WI38 (cell line): ENCODE results near the gene TRMT5.

Experiments used
- H3K4me3 ChIP-seq: 2 replicates; pipeline ENCODE4 v1.5.1; 2011; ENCODE audit warnings: low read depth, mild to moderate bottlenecking, control low read depth, low read length
- CTCF ChIP-seq: IDR thresholded peaks from 2 replicates; pipeline ENCODE4 v1.5.1; 2012; ENCODE audit warnings: low read depth, mild to moderate bottlenecking, control low read depth, low read length

The TRMT5 gene

GRCh38 chr14:60980811-60981632 lies at the start of gene TRMT5, which contains the start of gene SLC38A6:
TRMT5 (minus strand) TSS chr14:60981079; CDS start chr14:60980973, 106 bp downstream.
SLC38A6 (plus strand) TSS chr14:60981245; CDS start chr14:60981278, 33 bp downstream.
- peak within 1 kb of the TSS; percentile 81 for H3K4me3 ChIP-seq
- TF ChIP-seq CTCF = no peak

DNA sequence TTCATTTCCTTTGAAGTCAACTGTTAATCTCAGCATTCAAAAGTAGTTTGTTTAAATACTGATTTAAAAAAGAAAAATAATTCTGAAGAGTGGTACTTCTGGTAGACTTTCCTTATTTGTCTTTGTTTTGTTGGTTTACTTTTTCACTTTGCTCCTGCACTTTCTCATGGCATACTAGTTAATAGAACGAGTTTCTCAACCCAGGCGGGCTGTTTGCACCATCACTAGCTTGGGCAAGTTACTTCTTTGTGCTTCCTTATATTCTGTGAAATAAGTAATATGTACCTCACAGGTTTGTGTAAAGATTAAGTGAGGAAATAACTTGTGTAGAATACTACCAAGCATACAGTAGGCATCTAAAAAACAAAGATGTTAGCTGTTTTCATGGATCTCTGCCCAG lies 45.6 kb upstream of the TRMT5 start:
- no peak overlapping the region for H3K4me3 ChIP-seq
- no peak for TF ChIP-seq CTCF

DNA sequence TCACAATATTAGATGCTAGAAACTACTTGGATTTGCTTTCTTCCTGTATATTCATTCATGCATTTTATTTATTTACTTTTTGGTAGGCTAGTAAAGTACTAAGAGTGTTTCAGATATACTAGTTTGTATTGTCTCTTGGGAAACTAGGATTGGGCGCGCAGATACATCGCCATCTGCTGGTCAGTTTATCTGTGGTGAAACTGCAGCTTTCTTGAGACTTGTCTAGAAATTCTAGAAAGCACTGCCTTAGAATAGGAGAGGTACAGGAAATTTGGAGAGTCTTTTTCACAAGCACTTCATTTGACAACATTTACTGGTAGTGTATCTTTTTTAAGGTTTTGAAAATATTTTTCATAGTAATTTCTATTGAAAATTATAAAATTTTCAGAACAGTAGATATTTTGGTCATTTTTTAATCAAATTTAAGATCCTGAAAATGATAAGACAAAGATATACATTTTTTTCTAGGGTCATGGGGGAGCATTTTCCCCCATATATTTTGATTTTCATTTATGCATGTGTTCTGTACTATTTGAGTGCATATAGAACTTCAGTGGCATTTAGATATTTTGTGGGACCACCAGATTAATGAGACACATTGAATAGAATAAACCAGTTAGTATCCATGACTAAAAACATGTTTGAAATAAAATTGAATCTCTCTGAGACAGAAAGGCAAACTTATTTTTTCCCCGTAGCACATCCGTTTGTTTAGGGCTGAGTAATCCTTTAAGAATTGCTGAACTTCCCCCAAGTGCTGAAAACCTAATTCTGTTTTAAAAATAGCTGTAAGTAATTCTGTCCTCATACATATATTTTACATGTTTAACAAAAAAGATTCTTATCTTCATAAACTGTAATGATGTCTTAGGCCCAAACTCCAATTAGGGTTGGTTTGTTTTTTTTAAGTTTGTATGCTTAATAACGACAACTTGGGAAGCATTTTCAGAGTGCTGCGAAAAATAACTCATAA lies 44.7 kb upstream of the TRMT5 start:
- no peak overlapping the region for H3K4me3 ChIP-seq
- peak; percentile 53 for TF ChIP-seq CTCF

- no peak overlapping the region for H3K4me3 ChIP-seq
- TF ChIP-seq CTCF = no peak
Observed at GRCh38 chr14:61019537-61019936, 38.7 kb upstream of the TRMT5 start.

- H3K4me3 ChIP-seq = no peak overlapping the region
- no peak for TF ChIP-seq CTCF
Observed at GRCh38 chr14:61003571-61003970, 22.7 kb upstream of the TRMT5 start.

DNA sequence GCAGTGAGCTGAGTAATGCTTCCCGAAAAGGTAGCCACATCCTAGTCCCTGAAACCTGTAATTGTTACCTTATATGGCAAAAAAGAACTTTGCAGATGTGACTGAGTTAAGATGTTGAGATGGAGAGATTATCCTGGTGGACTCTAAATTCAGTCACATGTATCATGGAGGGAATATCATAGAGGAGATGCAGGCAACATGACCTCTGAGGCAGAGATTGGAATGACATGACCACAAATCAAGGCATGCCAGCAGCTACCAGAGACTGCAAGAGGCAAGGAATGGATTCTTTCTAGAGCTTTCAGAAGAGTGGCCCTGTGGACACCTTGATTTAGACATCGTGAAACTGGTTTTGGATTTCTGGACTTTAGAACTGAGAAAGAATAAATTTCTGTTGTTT lies 18.7 kb upstream of the TRMT5 start:
- no peak overlapping the region for H3K4me3 ChIP-seq
- no peak for TF ChIP-seq CTCF
